Mammary epithelial cell (primary cell): ENCODE data around the gene STK17B.

ENCODE experiments used
- EZH2 ChIP-seq: IDR thresholded peaks from 2 replicates; pipeline ENCODE4 v1.6.1; 2012; ENCODE audit warnings: low read length, inconsistent platforms, borderline replicate concordance
- TF ChIP-seq, protein P1 (sequence below), 2 donors: IDR thresholded peaks in 1 of 2; conservative IDR thresholded peaks in 1 of 2; 2 replicates each; pipeline ENCODE4 v1.5.1; 2011 to 2012; ENCODE audit warnings: inconsistent platforms in 2 of 2, low read length in 2 of 2, mild to moderate bottlenecking in 2 of 2, control low read depth in 1 of 2, low read depth in 1 of 2; ENCODE audit not compliant: insufficient read depth in 1 of 2; ENCODE audit errors: extremely low read depth in 1 of 2

DNA sequence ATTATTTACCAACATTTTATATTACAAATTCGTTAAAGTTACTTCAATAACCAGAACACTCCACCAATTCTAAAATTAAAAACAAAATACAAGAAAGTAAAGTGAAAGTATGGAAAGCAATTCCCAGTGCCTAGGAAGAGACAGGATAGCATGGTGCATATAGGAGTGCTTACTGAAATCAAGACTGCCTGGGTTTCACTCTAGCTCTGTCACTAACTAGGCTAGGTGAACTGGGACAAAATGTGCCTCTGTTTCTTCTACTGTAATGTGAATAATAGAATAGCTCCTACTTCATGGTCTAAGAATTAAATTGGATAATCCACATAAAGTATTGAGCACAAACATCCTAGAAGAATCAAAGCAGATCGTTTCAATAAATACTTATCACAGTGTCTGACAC is 22.6 kb downstream of the STK17B start:
- TF ChIP-seq, protein P1, sequence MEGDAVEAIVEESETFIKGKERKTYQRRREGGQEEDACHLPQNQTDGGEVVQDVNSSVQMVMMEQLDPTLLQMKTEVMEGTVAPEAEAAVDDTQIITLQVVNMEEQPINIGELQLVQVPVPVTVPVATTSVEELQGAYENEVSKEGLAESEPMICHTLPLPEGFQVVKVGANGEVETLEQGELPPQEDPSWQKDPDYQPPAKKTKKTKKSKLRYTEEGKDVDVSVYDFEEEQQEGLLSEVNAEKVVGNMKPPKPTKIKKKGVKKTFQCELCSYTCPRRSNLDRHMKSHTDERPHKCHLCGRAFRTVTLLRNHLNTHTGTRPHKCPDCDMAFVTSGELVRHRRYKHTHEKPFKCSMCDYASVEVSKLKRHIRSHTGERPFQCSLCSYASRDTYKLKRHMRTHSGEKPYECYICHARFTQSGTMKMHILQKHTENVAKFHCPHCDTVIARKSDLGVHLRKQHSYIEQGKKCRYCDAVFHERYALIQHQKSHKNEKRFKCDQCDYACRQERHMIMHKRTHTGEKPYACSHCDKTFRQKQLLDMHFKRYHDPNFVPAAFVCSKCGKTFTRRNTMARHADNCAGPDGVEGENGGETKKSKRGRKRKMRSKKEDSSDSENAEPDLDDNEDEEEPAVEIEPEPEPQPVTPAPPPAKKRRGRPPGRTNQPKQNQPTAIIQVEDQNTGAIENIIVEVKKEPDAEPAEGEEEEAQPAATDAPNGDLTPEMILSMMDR (conservative IDR thresholded peaks at IDR 0.05 in 1 of 2, IDR thresholded peaks at IDR 0.05 in 1 of 2; ENCODE audit: extremely low read depth in 1 of 2, insufficient read depth in 1 of 2, low read depth in 1 of 2, low read length in 2 of 2), result no peak
- no peak for TF ChIP-seq EZH2
